Activated T-helper 1 cell treated with anti-CD3 and anti-CD28 coated beads, Interleukin-2, amount 50 U/mL, for 16 hours (primary cell): ENCODE results near the gene OXLD1.
A peak's percentile ranks its signal among the peaks of the same experiment; 100 is the strongest.

Experiments used
- DNase-seq, 2 donors: peaks; one replicate each; pipeline ENCODE4 v3.0.0-alpha.2; 2020; ENCODE audit warnings: low read depth in 1 of 2, low spot score in 1 of 2

Gene OXLD1

GRCh38 chr17:81702934-81703746 lies 36.7 kb upstream of the OXLD1 start, which contains the start of gene MRPL12:
Gene MRPL12, plus strand, starts transcription at chr17:81703367. Its CDS starts 135 bp downstream, at chr17:81703502.
- DNase-seq: peak; percentile 75 to 82

DNA sequence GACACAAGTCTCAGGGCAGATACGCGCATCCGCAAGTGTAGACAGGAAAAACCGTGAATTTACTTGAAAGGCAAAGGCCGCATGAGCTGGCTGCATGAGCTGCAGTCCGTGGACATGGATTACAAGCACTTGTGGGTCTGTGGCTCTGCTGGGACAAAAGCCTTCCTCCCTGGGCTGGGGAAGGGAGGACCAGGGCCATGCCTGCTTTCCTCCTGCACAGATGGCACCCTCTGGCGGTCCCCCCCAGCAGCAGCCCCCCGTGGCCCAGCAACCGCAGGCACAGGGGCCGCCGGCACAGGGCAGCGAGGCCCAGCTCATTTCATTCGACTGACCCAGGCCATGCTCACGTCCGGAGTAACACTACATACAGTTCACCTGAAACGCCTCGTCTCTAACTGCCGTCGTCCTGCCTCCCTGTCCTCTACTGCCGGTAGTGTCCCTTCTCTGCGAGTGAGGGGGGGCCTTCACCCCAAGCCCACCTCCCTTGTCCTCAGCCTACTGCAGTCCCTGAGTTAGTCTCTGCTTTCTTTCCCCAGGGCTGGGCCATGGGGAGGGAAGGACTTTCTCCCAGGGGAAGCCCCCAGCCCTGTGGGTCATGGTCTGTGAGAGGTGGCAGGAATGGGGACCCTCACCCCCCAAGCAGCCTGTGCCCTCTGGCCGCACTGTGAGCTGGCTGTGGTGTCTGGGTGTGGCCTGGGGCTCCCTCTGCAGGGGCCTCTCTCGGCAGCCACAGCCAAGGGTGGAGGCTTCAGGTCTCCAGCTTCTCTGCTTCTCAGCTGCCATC lies 35.1 kb upstream of the OXLD1 start:
- DNase-seq: no peak

DNA sequence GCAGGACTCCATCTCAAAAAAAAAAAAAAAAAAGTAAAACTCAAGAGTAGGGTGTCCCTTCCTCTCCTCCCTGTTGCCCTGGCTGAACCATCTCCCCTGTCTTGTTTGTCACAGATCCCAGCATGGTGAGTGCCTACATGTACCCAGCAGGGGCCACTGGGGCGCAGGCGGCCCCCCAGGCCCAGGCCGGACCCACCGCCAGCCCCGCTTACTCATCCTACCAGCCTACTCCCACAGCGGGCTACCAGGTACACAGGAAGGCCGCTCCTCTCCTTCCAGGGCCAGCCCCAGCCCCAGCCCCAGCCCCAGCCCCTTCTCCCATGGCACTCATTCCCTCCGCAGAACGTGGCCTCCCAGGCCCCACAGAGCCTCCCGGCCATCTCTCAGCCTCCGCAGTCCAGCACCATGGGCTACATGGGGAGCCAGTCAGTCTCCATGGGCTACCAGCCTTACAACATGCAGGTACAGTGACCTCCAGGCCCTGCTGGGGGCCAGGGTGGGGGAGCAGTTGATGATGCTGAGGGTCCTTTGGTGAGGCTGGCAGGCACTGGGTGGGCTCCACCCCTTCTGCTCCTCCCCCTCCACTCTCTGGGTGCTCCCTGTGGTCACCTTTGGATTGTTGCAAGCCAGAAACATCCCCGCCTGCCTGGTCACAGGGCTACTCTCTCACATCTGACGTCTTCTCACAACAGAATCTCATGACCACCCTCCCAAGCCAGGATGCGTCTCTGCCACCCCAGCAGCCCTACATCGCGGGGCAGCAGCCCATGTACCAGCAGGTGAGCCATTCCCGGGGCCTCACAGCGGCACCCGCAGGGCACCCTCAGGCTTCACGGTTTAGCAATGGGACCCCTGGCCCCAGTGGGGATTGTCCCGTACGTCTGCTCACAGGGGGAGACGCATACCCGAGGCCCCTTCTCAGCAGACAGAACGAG lies 34.2 kb upstream of the OXLD1 start:
- DNase-seq: no peak

GRCh38 chr17:81697261-81698044 lies 31.0 kb upstream of the OXLD1 start:
- DNase-seq: no peak

DNA sequence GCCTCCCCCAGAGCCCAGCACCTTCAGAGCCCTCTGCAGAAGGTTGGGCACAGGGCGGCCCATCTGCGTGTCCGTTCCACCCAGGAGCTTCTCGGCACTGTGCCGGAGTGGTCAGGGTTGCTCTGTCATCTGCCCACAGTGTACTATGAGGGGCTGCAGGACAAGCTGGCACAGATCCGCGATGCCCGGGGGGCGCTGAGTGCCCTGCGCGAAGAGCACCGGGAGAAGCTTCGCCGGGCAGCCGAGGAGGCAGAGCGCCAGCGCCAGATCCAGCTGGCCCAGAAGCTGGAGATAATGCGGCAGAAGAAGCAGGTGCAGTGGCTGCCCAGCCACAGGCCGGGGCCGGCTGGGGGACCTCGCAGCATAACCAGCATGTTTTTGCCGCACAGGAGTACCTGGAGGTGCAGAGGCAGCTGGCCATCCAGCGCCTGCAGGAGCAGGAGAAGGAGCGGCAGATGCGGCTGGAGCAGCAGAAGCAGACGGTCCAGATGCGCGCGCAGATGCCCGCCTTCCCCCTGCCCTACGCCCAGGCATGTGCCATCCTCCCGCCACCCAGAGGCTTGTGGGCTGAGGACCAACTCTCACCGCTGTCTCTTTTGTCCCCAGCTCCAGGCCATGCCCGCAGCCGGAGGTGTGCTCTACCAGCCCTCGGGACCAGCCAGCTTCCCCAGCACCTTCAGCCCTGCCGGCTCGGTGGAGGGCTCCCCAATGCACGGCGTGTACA lies 30.0 kb upstream of the OXLD1 start:
- DNase-seq: no peak

GRCh38 chr17:81695801-81696200 lies 29.4 kb upstream of the OXLD1 start:
- DNase-seq: no peak

- DNase-seq: no peak
Observed at GRCh38 chr17:81695211-81695610, 28.8 kb upstream of the OXLD1 start.

GRCh38 chr17:81694810-81695209 lies 28.4 kb upstream of the OXLD1 start:
- no peak for DNase-seq

GRCh38 chr17:81693509-81694210 lies 27.3 kb upstream of the OXLD1 start:
- DNase-seq: no peak

- DNase-seq: no peak
Observed at GRCh38 chr17:81691608-81692007, 25.2 kb upstream of the OXLD1 start.

DNA sequence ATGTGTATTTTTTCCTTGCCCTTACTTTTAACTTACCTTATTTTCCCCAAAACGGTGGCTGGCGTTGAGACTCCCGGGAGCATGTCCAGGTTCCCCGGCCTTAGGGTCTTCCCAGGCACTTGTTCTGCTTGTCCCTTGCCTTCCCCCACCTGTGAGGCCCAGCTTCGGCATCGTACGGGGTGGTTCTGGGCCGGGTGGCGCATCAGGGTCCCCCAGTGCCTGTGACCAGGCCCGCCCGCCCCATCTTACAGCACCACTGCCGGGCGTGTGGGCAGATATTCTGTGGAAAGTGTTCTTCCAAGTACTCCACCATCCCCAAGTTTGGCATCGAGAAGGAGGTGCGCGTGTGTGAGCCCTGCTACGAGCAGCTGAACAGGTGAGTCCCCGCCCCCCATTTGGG lies 24.8 kb upstream of the OXLD1 start:
- DNase-seq: no peak

GRCh38 chr17:81690549-81690948 lies 24.1 kb upstream of the OXLD1 start:
- DNase-seq: no peak

DNA sequence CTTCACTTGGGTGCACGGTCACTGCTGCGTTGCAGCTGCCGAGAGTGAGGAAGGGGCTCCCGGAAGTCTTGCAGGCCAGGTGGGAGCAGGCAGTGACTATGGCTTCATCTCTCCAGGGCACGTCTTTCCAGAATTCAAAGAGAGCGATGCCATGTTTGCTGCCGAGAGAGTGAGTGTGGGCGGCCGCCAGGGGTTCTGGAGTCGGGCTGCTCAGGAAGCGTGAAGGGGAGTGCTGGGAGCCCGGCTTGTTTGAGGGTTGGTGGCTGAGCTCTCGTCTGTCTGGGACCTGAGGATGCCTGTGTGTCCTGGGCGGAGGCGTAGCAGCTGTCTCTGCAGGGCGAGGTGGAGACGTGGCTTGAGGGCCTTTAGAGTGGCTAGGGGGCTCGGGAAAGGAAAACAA lies 23.7 kb upstream of the OXLD1 start:
- no peak for DNase-seq

DNA sequence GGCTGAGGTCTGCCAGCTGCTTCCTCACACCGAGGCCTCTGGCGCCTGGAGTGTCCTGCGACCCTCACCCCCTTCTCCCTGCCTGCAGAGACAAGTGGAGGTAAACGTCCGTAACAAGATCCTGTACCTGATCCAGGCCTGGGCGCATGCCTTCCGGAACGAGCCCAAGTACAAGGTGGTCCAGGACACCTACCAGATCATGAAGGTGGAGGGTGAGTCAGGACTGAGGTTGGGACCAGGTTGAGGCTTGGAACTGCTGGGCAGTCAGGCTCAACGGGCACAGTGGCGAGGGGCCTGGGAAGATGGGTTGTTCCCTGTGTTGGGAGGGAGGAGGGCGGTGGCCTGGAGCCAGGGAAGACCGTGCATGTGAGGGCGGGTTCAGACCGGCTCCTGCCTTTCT lies 22.2 kb upstream of the OXLD1 start:
- no peak for DNase-seq

DNA sequence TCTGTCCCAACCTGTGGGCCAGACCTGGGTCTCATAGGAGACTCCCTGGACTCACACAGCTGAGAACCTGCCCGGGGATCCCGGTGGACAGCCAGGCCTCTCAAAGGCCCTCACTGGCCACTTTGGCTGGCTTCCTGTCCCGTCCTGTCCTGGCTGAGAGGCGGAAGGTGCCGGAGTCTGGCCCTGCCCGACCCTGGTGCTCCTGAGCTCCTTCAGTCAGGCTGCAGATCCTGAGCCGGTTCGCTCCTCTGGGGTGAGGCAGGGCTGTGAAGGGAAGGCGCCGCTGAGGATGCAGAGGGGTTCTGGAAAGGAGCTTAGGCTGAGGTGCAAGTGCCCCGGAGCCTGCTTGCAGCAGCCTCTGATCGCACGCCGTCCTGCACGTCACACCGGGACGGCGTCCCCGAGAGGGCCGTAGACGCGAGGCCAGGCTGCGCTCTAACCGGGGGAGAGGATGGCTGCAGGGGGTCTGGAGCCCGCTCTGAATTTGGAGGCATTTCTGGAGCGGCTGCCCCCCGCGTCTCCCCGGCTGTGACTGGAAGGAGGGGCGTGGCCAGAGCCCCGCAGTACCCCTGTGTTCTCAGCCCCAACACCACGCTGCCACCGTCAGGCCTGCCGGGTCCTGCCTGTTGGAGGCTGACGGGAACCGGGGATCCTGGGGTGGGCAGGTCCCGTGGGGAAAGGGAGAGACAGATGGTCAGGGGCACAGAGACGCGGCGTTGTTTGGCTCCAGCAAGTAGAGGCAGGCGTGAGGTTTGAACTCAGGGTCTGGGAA lies 21.6 kb upstream of the OXLD1 start:
- DNase-seq: no peak

DNA sequence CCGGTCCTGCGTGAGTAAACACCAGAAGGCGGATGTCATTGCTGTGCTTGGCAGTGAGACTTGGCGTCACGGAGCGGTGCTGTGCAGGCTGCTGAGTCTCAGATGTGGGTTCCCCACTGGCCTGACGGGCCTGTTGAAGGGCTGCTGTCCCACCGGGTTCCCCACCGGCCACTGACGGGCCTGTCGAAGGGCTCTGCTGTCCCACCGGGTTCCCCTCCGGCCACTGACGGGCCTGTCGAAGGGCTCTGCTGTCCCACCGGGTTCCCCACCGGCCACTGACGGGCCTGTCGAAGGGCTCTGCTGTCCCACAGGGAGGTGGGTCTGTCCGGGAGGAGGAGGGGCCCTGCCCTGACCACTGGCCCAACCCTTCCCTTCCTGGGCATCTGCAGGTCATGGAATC lies 20.2 kb upstream of the OXLD1 start:
- no peak for DNase-seq

DNA sequence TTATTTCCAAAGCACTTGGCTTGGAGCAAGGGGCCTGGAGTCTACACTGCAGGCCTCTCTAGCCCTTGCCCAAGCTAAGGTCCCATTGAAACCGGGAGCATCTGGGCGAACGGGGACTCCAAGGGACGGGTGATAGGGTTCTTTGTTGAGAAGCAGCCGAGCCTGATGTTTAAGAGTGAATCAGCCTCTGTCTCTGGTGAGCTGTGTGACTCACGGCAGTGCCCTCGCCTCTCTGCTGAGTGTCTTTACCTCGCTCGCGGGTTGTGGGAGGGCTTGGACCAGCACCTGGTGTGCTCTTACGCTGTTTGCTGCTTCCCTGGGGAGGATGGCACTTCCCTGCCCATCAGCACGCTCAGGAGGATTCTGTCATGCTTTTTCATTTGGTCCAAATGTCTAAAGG lies 18.7 kb upstream of the OXLD1 start:
- no peak for DNase-seq

GRCh38 chr17:81684442-81684911 lies 18.1 kb upstream of the OXLD1 start:
- DNase-seq: no peak
